Vagina (tissue), 2 donors: ENCODE measurements around the gene JSRP1.
"Not testable (repeated sequence)": the region's sequence is repeated elsewhere in the genome, so short reads cannot be mapped to it uniquely, and the experiment has no call there.

Experiments used
- POLR2A ChIP-seq, 2 donors: fragments of 450-650 bp; IDR thresholded peaks; one replicate each; pipeline ENCODE4 v1.6.1; 2017; ENCODE audit warnings: antibody characterized with exemption in 2 of 2, mild to moderate bottlenecking in 2 of 2, moderate library complexity in 2 of 2
- POLR2AphosphoS5 ChIP-seq, 2 donors: sonication (generic); formaldehyde crosslinking; IDR thresholded peaks; one replicate each; pipeline ENCODE4 v1.9.0; 2017; ENCODE audit warnings: antibody characterized with exemption in 2 of 2, mild to moderate bottlenecking in 2 of 2, low read depth in 1 of 2; ENCODE audit not compliant: insufficient read depth in 1 of 2

DNA sequence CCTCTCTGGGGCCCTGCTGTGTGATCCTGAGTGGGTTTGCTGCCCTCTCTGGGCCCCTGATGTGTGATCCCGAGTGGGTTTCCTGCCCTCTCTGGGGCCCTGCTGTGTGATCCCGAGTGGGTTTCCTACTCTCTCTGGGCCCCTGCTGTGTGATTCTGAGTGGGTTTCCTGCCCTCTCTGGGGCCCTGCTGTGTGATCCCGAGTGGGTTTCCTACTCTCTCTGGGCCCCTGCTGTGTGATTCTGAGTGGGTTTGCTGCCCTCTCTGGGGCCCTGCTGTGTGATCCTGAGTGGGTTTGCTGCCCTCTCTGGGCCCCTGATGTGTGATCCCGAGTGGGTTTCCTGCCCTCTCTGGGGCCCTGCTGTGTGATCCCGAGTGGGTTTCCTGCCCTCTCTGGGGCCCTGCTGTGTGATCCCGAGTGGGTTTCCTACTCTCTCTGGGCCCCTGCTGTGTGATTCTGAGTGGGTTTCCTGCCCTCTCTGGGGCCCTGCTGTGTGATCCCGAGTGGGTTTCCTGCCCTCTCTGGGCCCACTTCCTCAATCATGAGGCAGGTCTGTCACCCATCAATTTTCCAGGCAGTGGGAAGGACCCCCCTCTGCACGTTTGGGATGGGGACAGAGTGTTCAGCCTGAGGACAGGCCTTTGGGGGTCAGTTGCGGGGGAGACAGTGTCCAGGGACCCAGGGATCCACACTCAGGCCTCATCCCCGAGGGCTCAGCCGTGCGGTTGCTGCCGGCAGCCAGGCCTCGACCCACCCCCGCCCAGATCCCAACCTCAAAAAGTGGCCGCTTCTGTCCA lies 25.2 kb upstream of the JSRP1 start:
- not testable (repeated sequence) for TF ChIP-seq POLR2A (IDR thresholded peaks at IDR 0.05); POLR2AphosphoS5 (IDR thresholded peaks at IDR 0.05; ENCODE audit: insufficient read depth in 1 of 2, low read depth in 1 of 2)
